Epidermal melanocyte (primary cell): Measurements from ENCODE around the gene PRR29.
"Not testable (repeated sequence)": the region's sequence is repeated elsewhere in the genome, so short reads cannot be mapped to it uniquely, and the experiment has no call there.

Source experiments
- DNase-seq: peaks from one replicate; pipeline ENCODE4 v3.0.0; 2011; ENCODE audit warnings: low spot score; ENCODE audit not compliant: insufficient read length

Gene PRR29

GRCh38 chr17:64009571-64010402, 11.6 kb downstream of the PRR29 start:
- no peak for DNase-seq

DNA sequence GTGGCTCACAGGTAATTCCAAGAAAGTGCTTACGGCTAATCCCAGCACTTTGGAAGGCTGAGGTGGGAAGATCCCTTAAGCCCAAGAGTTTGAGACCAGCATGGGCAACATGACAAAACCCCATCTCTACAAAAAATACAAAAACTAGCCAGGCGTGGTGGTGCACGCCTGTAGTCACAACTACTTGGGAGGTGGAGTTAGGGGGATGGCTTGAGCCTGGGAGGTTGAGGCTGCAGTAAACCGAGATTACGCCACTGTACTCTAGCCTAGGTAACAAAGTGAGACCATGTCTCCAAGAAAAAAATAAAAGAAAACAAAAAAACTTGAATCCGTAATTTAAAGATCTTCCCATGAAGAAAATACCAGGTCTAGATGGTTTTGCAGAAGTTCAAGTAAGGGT, 17.3 kb downstream of the PRR29 start:
- no peak for DNase-seq

DNA sequence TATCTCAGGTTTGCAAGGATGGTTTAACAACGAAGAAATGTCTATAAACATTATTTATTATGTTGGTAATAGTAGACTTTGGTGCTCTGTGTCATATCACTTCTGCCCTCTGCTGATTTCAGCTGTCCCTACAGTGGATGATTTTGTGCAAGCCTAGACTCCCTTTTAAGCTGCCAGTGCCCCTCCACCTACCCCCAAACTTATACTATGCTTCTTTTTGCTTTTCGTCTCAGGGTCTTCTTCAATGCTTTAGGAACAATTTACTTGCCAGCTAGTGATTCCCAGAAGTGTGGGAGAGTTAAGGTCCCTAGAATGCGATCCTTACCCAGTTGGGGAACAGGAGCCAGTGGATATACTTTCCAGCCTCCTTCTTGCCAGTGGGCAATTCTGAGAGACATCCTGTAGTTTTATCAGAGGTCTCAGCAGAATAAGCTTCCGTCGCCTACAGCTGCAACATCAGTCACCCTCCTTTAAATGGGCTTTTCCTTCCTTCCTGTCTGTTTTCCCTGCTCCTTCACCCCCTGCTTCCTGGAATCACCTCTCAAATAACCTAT, 18.2 kb downstream of the PRR29 start:
- DNase-seq = no peak

- DNase-seq = no peak
Measured at GRCh38 chr17:64016974-64017373, 18.8 kb downstream of the PRR29 start.

DNA sequence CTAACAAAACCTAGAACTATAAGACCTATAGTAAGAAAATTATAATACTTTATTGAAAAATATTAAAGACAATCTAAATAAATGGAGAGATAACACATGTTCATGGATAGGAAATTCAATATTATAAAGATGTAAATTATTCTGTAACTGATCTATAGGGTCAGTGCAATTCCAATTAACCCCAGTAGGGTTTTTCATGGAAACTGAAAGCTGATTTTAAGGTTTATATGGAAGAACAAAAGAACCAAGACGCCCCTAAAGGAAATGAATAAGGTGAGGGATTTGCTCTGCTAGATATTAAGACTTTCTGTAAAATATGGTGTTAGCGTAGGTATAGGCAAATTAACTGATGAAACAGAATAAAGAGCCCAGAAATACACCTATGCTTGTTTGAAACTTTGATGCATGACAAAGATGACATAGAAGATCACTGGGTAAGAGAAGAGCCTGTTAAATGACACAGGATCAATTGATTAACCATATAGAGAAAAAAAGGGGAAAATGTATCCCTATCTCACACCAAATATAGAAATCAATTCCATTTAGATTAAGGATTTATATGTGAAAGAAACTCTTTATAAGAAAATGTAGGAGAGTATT, 19.3 kb downstream of the PRR29 start:
- no peak for DNase-seq

DNA sequence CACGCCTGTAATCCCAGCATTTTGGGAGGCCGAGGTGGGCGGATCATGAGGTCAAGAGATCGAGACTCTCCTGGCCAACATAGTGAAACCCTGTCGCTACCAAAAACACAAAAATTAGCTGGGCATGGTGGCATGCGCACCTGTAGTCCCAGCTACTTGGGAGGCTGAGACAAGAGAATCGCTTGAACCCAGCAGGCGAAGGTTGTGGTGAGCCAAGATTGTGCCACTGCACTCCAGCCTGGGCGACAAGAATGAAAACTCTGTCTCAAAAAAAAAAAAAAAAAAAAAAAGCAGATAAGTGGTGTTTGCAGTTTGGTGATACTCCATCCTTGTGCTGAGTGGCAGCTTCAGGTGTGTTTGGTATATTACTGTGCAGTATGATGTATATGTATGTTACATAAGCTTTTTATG, 21.4 kb downstream of the PRR29 start:
- DNase-seq = not testable (repeated sequence)

DNA sequence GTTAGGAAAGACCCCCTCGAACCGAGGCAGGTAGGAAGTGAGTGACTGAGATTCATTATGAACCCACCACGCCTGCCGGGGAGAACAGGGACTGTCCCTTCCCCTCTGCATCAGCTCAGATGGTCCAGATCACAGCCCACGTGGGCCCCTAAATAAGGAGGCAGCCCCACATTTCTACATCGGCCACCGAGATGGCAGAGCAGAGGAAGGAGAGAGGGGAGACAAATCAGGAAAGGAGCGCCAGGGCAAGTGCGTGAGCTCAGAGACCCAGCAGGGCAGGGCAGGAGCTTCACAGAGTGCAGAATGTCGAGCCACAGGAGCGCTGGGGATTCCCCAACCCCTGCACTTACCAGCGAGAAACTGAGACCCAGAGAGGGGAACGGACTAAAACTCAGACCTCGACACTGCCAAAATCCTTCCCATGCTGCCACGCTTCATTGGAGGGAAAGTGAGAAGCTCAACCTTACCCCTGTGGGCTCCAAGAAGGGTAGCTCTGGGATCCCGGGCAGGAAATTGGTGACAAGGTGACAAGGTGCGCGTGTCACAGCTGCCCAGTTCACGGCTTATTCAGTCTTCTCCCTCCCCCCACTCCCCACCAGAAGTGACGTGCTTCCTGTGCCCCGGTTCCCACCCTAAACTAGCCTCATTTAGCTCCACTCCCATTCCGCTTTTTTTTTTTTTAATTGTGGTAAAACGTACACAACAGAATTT, 22.1 kb downstream of the PRR29 start, which contains the start of gene ICAM2:
Gene ICAM2 (minus strand): TSS at position 578 of the 711 bp plus-strand sequence. CDS start 13,942 bp downstream, outside the sequence.
- DNase-seq = no peak

GRCh38 chr17:64022611-64023063, 24.5 kb downstream of the PRR29 start:
- DNase-seq = no peak

DNA sequence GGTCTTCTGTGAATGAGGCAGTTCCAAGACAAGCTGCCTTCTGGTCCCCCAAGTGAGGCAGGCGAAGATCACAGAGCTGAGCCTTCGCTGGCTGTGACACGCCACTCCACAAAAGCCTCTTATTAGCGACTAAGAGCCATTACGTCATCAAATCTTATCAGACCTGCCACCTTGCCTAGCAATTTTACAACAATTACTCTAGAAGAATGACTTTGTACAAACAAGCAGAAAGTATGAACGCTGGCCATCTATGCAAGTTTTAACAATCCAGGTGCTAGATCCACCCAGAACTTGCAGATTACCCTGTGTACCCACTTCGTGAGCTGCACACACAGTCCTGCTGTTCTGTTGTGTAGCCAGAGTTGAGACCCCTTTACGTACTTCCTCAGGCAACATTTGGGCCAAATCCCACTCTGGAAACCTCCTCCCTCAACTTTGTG, 26.1 kb downstream of the PRR29 start:
- DNase-seq = no peak

DNA sequence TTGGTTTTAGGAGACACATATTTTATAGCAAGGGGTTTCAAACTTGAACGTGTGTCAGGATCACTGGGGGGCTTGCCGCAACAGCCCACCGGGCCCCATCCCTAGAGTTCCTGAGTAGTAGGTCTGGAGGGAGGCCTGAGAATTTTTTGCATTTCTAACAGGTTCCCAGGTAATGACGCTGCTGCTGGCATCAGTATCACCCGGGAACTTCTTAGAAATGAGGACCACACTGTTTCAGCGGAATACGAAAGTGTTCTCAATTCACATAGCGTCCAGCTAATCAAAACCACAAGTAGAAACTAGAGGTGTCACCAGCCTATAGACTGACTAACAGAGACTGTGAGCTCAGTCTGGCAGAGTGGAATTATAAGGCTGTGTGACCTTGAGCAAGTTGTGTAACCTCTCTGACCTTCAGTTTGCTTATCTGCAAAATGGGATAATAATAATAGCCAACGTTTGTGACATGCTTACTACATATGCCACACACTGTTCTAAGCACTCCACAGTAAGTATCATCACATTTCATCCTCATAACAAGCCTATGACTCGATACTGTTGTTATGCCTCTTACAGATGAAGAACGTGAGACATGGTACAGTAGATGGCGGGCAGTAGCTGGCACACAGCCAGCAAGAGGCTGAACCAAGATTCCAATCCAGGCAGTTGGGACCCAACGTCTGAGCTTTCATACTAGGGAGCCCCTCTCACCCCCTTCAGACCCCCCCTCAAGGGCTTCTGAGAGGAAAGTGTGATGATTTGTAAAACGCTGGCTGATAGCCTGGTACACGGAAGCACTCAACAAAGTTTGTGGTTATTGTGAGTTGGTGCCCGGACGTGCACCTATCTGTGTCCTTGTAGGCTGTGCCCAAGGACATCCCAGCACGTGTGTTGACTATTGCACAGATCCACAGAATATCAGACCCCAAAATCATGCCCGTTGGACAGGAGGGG, 26.9 kb downstream of the PRR29 start:
- no peak for DNase-seq

- no peak for DNase-seq
Measured at GRCh38 chr17:64025732-64026294, 27.7 kb downstream of the PRR29 start.

- no peak for DNase-seq
Measured at GRCh38 chr17:64028874-64029464, 30.8 kb downstream of the PRR29 start.

- no peak for DNase-seq
Measured at GRCh38 chr17:64032081-64032480, 33.9 kb downstream of the PRR29 start.

DNA sequence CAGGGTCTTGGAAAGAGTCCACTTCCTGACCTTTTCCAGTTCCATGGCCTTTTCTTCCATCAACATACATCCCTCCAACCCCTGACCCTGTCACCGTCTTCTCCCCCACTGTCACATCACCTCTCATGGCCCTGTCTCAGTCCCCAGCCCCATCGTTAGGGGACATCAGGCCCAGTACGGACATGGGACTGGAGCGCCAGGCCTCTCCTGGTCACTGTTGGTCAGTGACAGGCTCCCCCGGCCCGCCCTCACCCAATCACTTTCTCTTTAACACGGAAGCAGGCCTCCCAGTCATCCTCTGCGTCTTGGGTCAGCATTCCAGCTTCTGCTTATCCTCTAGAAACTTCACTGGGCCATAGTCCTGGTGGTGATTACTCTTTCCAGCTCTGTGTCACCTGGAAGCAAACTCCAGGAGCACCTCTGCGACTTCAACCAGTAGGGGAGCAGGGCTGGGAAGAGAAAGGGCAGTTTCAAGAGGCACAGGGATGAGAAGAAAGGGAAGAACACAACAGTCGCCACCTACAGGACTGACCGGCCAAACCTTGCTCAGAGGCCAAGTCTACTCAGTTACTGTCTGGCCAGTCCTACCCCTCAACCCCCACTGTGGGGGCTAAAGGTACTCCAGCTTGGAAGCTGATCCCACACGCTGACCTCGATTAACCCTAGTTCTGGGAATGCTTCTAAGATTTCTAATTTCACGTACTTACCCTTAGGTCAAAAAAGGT, 38.2 kb downstream of the PRR29 start:
- no peak for DNase-seq

- DNase-seq = no peak
Measured at GRCh38 chr17:64037180-64037579, 39.0 kb downstream of the PRR29 start.

DNA sequence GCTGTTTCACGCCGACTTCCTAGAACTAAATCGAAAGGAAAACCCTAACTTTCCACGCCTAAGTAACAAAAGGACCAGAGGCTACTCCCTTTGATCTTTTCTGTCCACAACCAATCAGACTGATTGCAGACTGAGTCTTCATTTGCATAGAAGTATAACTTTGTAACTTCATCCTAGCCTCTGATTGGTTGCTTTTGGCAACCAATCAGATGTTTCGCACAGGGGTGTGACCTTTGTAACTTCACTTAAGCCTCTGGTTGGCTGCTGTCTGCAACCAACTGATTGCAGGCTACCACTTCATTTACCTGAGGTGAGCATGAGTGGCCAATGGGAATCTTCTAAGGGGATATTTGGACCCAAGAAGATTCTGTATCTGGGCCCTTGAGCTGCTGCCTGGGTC, 39.7 kb downstream of the PRR29 start:
- DNase-seq = no peak

DNA sequence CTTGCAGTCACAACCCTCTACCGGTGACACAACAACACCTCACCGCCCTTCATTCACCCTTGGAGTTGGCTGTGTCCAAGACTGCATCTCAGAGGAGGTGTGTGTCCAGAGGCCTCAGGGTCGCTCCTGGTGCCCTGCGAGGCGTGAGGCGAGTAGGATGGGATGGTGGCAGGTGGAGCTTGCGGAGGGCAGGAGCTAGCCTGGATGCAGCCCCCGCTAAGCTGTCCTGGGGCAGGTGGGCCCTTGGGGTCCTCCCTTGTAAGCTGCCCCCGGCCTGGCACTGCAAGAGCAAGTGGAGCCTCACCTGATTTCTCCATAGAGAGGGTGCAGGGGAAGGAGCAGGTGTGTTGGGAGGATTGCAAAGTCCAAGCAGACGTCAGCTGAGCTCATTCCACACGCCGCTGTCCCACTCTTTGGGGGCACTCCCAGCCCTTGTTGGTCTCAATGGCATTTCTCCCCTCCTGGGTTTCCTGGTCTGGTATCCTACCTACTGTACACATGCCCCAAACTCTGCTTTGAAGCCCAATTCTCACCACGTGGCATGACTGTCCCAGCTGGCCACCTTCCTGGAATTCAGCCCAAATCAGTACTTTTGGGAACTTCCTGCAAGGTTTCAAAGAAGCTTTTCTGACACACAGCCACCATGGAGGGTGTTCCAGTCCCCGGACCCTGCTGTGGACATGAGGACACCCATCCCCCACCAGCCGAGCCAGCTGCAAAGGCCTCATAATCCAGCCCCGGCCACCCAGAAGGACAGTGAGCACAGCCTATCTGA, 40.4 kb downstream of the PRR29 start:
- no peak for DNase-seq

GRCh38 chr17:64039106-64039400, 40.9 kb downstream of the PRR29 start:
- DNase-seq = no peak

- no peak for DNase-seq
Measured at GRCh38 chr17:64040206-64040605, 42.1 kb downstream of the PRR29 start.
